ENCODE data around the gene MYO18B. TPM values are rescaled to one million over a fixed set of nuclear protein-coding genes. Genes with fewer than 3 reads are reported as not detected.

The MYO18B gene
- total RNA-seq, 1 donor from 2014 or later, result 1.1 TPM

DNA sequence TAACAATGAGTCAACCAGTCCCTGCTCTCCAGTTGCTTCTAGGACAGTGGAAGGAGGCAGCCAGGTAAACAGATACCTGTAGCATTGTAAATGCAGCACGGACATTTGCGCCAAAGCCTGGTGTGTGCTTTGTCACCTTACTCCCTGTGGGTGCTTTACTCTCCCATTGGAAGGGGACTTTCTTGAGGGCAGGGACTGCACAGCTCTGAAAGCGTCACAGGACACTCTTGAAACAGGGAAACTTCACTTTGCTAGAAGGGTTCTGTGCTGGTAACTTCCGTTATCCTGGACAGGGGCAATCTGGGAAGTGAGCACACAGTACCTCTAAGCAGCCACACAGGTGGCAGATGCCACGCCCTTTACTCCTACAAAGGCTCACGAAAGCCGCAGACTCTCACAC, 99.8 kb downstream of the MYO18B start:
- no peak overlapping the region for H3K4me3 Mint-ChIP-seq
- no peaks in the 10 kb centered on the region for H3K9me3 Mint-ChIP-seq
- peaks cover 1% of the 10 kb centered on the region for H3K27me3 Mint-ChIP-seq (ENCODE audit: insufficient read depth)
- no peak for DNase-seq (ENCODE audit: low spot score)
- H3K4me1 Mint-ChIP-seq (ENCODE audit: low read depth), result peaks cover 5% of the 10 kb centered on the region
- intact Hi-C loops (cut with micrococcal nuclease), result no loop called here
- H3K27ac Mint-ChIP-seq, result no peak overlapping the region
- H3K36me3 Mint-ChIP-seq (ENCODE audit: low read depth), result no peaks in the 10 kb centered on the region

DNA sequence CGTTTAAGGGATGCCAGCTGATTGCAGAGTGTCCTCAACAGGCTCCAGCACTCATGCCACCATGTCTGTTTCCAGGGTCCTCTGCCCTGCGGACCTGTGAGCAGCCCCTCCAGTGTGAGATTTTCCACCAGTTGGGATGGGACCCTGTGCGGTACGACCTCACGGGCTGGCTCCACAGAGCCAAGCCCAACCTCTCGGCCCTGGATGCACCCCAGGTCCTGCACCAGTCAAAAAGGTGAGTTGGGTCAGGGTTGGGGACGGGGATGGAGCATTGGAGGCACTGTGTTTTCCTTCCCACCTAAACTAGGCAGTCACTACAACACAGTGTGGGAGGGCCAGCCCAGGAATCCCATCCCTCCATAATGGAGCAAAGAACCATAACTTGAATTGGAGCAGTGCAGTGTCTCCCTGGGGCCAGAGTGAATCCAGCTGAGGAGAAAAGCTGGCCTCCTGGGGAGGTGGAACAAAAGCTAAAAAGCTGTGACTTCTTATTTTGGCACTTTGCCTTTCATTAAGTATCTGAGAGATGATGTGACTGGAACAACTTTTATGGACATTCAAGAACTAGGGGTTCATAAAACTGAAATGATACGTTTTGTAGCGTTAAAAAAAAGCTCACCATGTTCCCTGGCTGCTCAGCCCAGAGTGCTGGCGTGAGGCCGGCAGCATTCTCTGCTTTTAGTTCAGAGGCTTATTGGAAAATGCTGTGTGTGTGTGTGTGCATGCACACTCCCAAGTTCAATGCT, 101.8 kb downstream of the MYO18B start:
- Mint-ChIP-seq H3K9me3 (no peaks in the 10 kb centered on the region), H3K4me1 (ENCODE audit: low read depth) (peaks cover 5% of the 10 kb centered on the region), H3K27ac (no peak overlapping the region), H3K36me3 (ENCODE audit: low read depth) (no peaks in the 10 kb centered on the region), H3K4me3 (no peak overlapping the region), H3K27me3 (ENCODE audit: insufficient read depth) (peaks cover 1% of the 10 kb centered on the region)
- intact Hi-C loops (cut with micrococcal nuclease), result no loop called here
- DNase-seq (ENCODE audit: low spot score), result no peak

DNA sequence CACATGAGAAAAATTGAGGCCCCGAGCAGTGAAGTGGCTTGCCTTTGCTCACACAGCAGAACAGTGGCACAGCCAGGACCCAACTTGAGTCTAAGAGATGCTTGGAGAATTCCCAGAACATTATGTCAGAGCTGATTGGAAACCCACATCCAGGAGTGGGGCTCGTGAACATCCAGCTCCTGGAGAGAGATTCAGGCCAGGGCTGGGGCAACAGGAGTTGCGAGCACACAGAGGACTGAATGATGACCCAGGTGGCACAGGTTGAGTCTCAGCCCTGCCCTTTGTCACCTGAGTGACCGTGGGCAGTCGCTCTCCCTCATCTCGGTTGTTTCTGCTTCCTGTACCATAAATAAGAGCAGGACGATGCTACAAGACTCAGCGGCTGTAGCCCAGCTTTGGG, 102.6 kb downstream of the MYO18B start:
- no peak for DNase-seq (ENCODE audit: low spot score)
- Mint-ChIP-seq H3K9me3 (no peaks in the 10 kb centered on the region), H3K27me3 (ENCODE audit: insufficient read depth) (peaks cover 1% of the 10 kb centered on the region), H3K4me3 (no peak overlapping the region), H3K36me3 (ENCODE audit: low read depth) (no peaks in the 10 kb centered on the region), H3K27ac (no peak overlapping the region), H3K4me1 (ENCODE audit: low read depth) (peaks cover 5% of the 10 kb centered on the region)
- intact Hi-C loops (cut with micrococcal nuclease), result no loop called here

DNA sequence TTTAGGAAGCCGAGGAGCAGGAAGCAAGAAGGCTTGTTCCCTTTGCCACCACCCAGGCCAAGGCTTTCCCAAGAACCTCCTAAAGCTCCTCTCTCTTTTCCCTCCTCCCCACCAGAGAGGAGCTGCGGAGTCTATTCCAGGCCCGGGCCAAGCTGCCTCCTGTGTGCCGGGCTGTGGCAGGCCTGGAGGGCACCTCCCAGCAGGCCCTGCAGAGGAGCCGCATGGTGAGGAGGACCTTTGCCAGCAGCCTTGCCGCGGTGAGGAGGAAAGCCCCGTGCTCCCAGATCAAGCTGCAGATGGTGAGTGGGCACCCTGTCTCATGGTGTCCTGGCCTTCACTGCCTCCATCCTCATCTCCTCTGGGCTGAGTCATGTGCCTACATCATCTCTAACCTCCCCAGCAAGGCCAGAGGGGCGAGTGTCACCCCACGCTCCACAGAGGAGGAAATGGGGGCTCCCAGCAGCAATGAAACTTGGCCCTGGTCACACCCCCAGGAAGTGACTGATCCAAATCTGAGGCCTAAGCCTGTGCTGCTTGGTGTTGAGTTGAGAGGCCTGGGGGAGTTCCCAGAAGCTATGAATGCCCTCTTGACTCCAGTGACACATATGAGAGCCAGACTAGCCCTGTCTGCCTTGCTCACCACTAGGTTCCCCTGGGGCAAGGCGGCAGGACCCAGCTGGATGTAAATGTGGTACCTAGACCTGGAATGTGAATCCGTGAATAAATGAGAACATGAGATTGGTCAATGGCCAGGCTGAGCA, 104.2 kb downstream of the MYO18B start:
- intact Hi-C loops (cut with micrococcal nuclease), result no loop called here
- Mint-ChIP-seq H3K27me3 (ENCODE audit: insufficient read depth) (no peaks in the 10 kb centered on the region), H3K4me3 (no peak overlapping the region), H3K27ac (peak overlapping the region; percentile 67), H3K9me3 (no peaks in the 10 kb centered on the region), H3K4me1 (ENCODE audit: low read depth) (peaks cover 5% of the 10 kb centered on the region), H3K36me3 (ENCODE audit: low read depth) (no peaks in the 10 kb centered on the region)
- DNase-seq (ENCODE audit: low spot score), result no peak

DNA sequence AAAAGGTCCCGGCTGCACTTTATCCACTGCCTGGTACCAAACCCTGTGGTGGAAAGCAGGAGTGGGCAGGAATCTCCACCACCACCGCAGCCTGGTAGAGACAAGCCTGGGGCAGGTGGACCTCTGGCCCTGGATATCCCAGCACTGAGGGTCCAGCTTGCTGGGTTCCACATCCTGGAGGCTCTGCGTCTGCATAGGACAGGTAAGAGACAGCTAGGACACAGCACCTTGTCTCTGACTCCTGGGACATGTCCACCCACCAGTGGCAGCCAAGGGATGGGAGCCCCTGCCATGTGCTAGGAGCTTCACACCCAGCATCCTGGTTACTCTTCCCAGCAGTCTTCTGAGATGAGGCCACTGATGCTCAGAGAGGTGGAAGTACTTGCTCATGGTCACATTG, 105.5 kb downstream of the MYO18B start:
- Mint-ChIP-seq H3K27ac (no peak overlapping the region), H3K4me1 (ENCODE audit: low read depth) (peaks cover 5% of the 10 kb centered on the region), H3K4me3 (no peak overlapping the region), H3K27me3 (ENCODE audit: insufficient read depth) (no peaks in the 10 kb centered on the region), H3K36me3 (ENCODE audit: low read depth) (no peaks in the 10 kb centered on the region), H3K9me3 (no peaks in the 10 kb centered on the region)
- intact Hi-C loops (cut with micrococcal nuclease), result no loop called here
- no peak for DNase-seq (ENCODE audit: low spot score)

DNA sequence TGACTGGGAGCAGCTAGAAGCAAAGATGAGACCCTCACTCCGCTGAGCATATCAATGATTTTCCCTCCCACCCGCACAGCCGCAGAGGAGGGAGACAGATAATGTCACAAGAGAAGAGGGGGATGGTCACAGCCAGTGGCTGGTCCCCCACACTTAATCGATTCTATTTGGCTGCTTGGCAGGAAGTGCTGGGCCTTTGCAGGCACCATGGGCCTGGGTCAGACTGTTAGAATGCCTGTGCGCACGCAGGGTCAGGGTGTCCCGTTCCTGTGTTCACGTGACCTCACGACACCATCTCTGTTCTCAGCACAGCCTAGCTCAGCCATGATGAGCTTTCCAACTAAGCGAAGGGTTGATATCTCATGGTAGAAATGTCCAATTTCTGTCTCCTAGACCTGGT, 107.0 kb downstream of the MYO18B start:
- H3K36me3 Mint-ChIP-seq (ENCODE audit: low read depth), result no peaks in the 10 kb centered on the region
- intact Hi-C loops (cut with micrococcal nuclease), result no loop called here
- no peak overlapping the region for H3K4me3 Mint-ChIP-seq
- H3K9me3 Mint-ChIP-seq, result no peaks in the 10 kb centered on the region
- no peak for DNase-seq (ENCODE audit: low spot score)
- no peaks in the 10 kb centered on the region for H3K27me3 Mint-ChIP-seq (ENCODE audit: insufficient read depth)
- peaks cover 5% of the 10 kb centered on the region for H3K4me1 Mint-ChIP-seq (ENCODE audit: low read depth)
- no peak overlapping the region for H3K27ac Mint-ChIP-seq

DNA sequence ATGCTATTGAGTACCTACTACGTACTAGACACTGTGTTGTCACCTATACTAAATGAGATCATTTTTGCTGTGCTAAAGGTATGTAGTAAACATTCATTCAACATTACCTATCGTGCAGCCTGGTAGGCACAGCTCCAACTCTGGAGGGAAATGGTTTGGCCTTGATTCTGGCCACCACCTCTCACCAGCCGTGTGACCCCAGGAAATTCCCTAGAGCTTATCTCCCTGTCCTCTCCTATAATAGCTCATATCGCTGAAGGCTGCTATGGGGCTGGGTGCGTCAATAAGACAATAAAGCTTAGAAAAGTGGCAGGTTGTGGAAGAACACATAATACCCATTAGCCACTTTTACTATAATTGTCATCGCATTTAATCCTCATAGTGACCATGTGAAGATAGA, 107.5 kb downstream of the MYO18B start:
- intact Hi-C loops (cut with micrococcal nuclease), result no loop called here
- Mint-ChIP-seq H3K27me3 (ENCODE audit: insufficient read depth) (no peaks in the 10 kb centered on the region), H3K27ac (no peak overlapping the region), H3K36me3 (ENCODE audit: low read depth) (no peaks in the 10 kb centered on the region), H3K4me1 (ENCODE audit: low read depth) (peaks cover 5% of the 10 kb centered on the region), H3K4me3 (no peak overlapping the region), H3K9me3 (no peaks in the 10 kb centered on the region)
- no peak for DNase-seq (ENCODE audit: low spot score)

DNA sequence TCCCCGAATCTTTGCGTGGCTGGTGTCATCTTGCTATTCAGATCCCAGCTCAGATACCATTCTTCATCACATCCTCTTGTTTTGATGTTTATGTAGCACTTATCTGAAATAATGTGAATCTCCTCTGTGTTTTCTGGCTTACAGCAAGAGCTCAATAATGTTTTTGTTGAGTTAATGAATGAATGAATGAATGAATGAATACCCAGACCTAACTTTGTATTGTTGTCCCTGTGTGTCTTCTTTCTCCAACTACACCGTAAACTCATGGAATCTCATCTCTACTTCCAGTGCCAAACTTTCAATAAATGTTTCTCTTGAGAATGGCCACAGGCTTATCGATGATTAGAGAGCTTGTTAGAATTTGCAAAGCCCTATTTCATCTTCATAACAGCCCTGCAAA, 110.2 kb downstream of the MYO18B start:
- intact Hi-C loops (cut with micrococcal nuclease), result no loop called here
- H3K4me3 Mint-ChIP-seq, result no peak overlapping the region
- H3K27me3 Mint-ChIP-seq (ENCODE audit: insufficient read depth), result peaks cover 5% of the 10 kb centered on the region
- H3K9me3 Mint-ChIP-seq, result no peaks in the 10 kb centered on the region
- H3K4me1 Mint-ChIP-seq (ENCODE audit: low read depth), result no peaks in the 10 kb centered on the region
- DNase-seq (ENCODE audit: low spot score), result no peak
- no peaks in the 10 kb centered on the region for H3K36me3 Mint-ChIP-seq (ENCODE audit: low read depth)
- no peak overlapping the region for H3K27ac Mint-ChIP-seq

DNA sequence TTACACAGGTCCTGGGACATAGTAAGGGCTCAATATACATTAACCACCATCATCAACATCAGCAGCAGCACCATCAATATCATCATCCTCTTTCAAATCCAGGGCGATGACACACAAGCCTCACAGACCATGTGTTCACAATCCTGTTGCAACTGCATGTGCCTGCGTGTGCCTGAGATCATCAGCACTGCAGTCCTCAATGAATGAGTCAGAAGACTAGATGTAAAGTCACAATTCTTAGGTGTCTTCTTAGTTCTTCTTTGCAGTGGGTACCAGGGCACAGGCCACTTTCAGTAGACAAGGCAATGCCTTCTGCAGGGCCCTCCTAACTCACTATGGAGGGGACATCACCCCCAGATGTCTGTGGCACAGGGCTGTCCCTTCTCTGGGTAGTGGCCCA, 111.1 kb downstream of the MYO18B start:
- intact Hi-C loops (cut with micrococcal nuclease), result no loop called here
- H3K36me3 Mint-ChIP-seq (ENCODE audit: low read depth), result no peaks in the 10 kb centered on the region
- H3K9me3 Mint-ChIP-seq, result no peaks in the 10 kb centered on the region
- no peak overlapping the region for H3K27ac Mint-ChIP-seq
- DNase-seq (ENCODE audit: low spot score), result no peak
- H3K4me1 Mint-ChIP-seq (ENCODE audit: low read depth), result no peaks in the 10 kb centered on the region
- peaks cover 6% of the 10 kb centered on the region for H3K27me3 Mint-ChIP-seq (ENCODE audit: insufficient read depth)
- H3K4me3 Mint-ChIP-seq, result no peak overlapping the region

DNA sequence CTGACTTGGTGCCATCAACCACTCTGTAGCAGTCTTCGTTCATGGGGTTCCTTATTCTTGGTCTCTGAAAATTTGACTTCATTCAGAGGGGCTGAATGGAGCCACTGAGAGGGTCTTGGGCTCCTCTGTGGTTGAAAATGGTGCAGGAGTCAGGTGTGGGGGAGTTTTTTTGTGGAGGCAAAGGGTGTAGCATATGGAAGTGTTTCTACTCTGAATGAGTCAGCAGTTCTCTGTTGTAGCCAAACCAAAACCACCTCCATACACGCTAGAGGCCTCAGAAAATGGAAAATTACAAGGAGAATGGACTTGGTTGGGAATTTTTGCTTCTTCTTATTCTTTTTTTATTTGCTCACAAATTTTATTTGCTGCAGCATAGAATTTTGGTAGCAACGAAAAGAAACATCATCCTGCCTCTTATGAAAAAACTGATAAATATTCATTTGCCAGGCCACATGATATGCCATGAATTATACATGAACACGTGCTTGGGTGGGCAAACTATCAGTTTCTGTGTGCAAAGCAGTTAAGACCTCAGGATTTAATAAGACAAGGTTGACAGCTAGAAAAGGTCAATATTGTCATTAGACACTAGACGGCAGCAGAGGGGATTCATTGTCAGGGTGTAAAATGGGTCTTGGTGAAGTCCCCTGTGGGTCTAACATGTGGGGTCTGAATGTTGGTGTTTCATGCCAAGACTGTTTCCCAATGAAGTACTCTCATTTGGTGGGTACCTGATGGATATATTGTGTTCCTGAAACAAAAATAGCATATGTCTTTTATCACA, 111.7 kb downstream of the MYO18B start:
- no peaks in the 10 kb centered on the region for H3K36me3 Mint-ChIP-seq (ENCODE audit: low read depth)
- no peaks in the 10 kb centered on the region for H3K9me3 Mint-ChIP-seq
- peaks cover 6% of the 10 kb centered on the region for H3K27me3 Mint-ChIP-seq (ENCODE audit: insufficient read depth)
- no peak overlapping the region for H3K27ac Mint-ChIP-seq
- intact Hi-C loops (cut with micrococcal nuclease), result no loop called here
- no peak for DNase-seq (ENCODE audit: low spot score)
- no peaks in the 10 kb centered on the region for H3K4me1 Mint-ChIP-seq (ENCODE audit: low read depth)
- H3K4me3 Mint-ChIP-seq, result no peak overlapping the region

DNA sequence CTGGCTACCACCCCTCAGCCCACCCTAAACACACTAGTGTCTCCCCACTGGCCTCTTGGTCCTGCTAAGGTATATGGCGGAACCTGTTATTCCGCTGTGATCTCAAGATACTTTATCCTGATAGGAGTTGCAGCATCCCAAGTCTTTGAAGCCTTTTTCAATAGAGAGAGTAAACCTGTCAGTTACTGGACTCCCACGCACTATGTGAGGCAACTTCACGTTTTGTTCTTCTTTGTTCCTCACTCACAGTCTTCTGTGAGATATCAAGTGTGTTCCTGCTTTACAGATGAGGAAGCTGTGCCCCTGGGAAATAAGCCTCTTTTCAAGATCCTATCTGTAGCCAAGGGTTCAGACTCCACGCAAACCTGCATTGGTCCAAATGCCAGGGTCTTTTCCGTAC, 127.8 kb downstream of the MYO18B start:
- intact Hi-C loops (cut with micrococcal nuclease), result no loop called here
- Mint-ChIP-seq H3K27me3 (ENCODE audit: insufficient read depth) (peaks cover 2% of the 10 kb centered on the region), H3K27ac (no peak overlapping the region), H3K9me3 (no peaks in the 10 kb centered on the region), H3K36me3 (ENCODE audit: low read depth) (no peaks in the 10 kb centered on the region), H3K4me1 (ENCODE audit: low read depth) (no peaks in the 10 kb centered on the region), H3K4me3 (no peak overlapping the region)
- DNase-seq (ENCODE audit: low spot score), result no peak

DNA sequence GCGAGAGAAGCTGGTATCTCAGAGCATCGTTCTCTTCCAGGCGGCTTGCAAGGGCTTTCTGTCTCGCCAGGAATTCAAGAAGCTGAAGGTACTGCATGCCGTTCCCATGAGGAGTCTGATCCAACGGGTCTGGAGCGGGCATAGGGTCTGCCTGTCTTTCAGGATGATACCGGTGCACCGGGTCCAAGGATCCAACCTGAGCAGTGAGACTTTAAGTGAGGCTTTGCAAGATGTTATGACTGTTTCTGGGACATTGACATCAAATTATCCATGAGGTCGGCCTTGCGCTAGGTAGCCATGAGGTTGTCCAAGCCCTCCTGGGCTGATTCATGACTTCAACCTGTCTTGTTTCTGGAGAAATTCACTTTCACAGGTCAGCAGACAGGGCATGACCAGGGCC, 132.3 kb downstream of the MYO18B start:
- intact Hi-C loops (cut with micrococcal nuclease), result no loop called here
- no peaks in the 10 kb centered on the region for H3K36me3 Mint-ChIP-seq (ENCODE audit: low read depth)
- peaks cover 1% of the 10 kb centered on the region for H3K27me3 Mint-ChIP-seq (ENCODE audit: insufficient read depth)
- no peaks in the 10 kb centered on the region for H3K4me1 Mint-ChIP-seq (ENCODE audit: low read depth)
- DNase-seq (ENCODE audit: low spot score), result no peak
- no peaks in the 10 kb centered on the region for H3K9me3 Mint-ChIP-seq
- no peak overlapping the region for H3K4me3 Mint-ChIP-seq
- no peak overlapping the region for H3K27ac Mint-ChIP-seq

DNA sequence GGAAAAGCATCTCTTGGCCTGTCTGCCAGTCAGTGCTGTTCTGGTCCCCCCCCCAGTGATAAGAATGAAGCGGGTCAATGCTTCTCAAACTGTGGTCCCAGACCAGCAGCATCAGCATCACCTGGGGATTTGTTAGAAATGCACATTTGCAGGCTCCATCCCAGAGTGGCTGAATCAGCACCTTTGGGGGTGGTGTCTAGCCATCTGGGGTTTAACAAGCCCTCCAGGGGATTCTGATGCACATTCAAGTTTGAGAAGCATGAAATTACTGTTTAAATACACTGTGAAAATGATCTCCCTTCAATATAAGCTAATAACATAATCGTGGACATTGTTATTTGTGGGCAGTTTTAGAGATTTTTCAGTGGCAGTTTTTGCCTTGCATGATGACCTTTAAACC, 133.5 kb downstream of the MYO18B start:
- intact Hi-C loops (cut with micrococcal nuclease), result no loop called here
- peaks cover 1% of the 10 kb centered on the region for H3K27me3 Mint-ChIP-seq (ENCODE audit: insufficient read depth)

More for the DNA sequence above, 133.5 kb downstream of the MYO18B start:
- no peaks in the 10 kb centered on the region for H3K4me1 Mint-ChIP-seq (ENCODE audit: low read depth)
- H3K27ac Mint-ChIP-seq, result no peak overlapping the region
- no peak overlapping the region for H3K4me3 Mint-ChIP-seq
- no peak for DNase-seq (ENCODE audit: low spot score)
- H3K9me3 Mint-ChIP-seq, result no peaks in the 10 kb centered on the region
- no peaks in the 10 kb centered on the region for H3K36me3 Mint-ChIP-seq (ENCODE audit: low read depth)

Data from activated T-helper 1 cell treated with anti-CD3 and anti-CD28 coated beads, Interleukin-12 subunit alpha, Interleukin-12 subunit beta, Interleukin-2, Interleukin-4 antibody, amounts not matched to agents 30 ng/mL and 10 ng/mL and 1 ng/mL, durations not matched to agents 14 hours and 24 hours and 36 hours (primary cell).